ENCODE data around the gene ZNF618. TPM values are rescaled to one million over a fixed set of nuclear protein-coding genes. Genes with fewer than 3 reads are reported as not detected.

Gene ZNF618
- total RNA-seq, 2 experiments from 2014 or later = not detected

- intact Hi-C loops (cut with micrococcal nuclease; ENCODE audit: unreplicated experiment) = no loop called here
- H3K36me3 ChIP-seq (ENCODE audit: insufficient read depth, low read length) = no peaks in the 10 kb centered on the region
- CTCF ChIA-PET (ENCODE audit: unreplicated experiment) = no interaction called here
- H3K27ac ChIP-seq (ENCODE audit: low read depth, low read length, poor library complexity, severe bottlenecking) = no peak overlapping the region
- POLR2A ChIA-PET = no interaction called here
- no peak overlapping the region for H3K4me2 ChIP-seq (ENCODE audit: low read length)
- DNase-seq (ENCODE audit: low spot score) = no peak
- no peak overlapping the region for H3K4me3 ChIP-seq (ENCODE audit: low read depth, low read length, poor library complexity, severe bottlenecking)
- no peaks in the 10 kb centered on the region for H3K4me1 ChIP-seq (ENCODE audit: insufficient read depth, low read length, poor library complexity, severe bottlenecking)
- no peaks in the 10 kb centered on the region for H3K79me2 ChIP-seq (ENCODE audit: insufficient read depth, low read depth, low read length)
- TF ChIP-seq EZH2phosphoT487 (IDR thresholded peaks at IDR 0.05; ENCODE audit: borderline replicate concordance, low read depth, low read length) (no peak), CTCF (conservative IDR thresholded peaks at IDR 0.05; ENCODE audit: low read length) (no peak)
- H4K20me1 ChIP-seq (ENCODE audit: insufficient read depth, low read length) = no peaks in the 10 kb centered on the region
- no peaks in the 10 kb centered on the region for H3K9me3 ChIP-seq (ENCODE audit: low read length)
- no peaks in the 10 kb centered on the region for H3K9me2 ChIP-seq (ENCODE audit: insufficient read depth, low read length)
- no peak overlapping the region for H2AFZ ChIP-seq (ENCODE audit: low read length)
- BruUV-seq (replicated peaks) = no TSS peak
These were observed 20.6 kb downstream of the ZNF618 start for GRCh38 chr9:113896713-113897112.

- no peak overlapping the region for H3K4me2 ChIP-seq (ENCODE audit: low read length)
- no peaks in the 10 kb centered on the region for H3K9me3 ChIP-seq (ENCODE audit: low read length)
- no peaks in the 10 kb centered on the region for H4K20me1 ChIP-seq (ENCODE audit: insufficient read depth, low read length)
- H3K4me3 ChIP-seq (ENCODE audit: low read depth, low read length, poor library complexity, severe bottlenecking) = no peak overlapping the region
- TF ChIP-seq EZH2phosphoT487 (IDR thresholded peaks at IDR 0.05; ENCODE audit: borderline replicate concordance, low read depth, low read length) (no peak), CTCF (conservative IDR thresholded peaks at IDR 0.05; ENCODE audit: low read length) (no peak)
- no TSS peak for BruUV-seq (replicated peaks)
- ChIA-PET CTCF (ENCODE audit: unreplicated experiment) (no interaction called here), POLR2A (no interaction called here)
- no peaks in the 10 kb centered on the region for H3K4me1 ChIP-seq (ENCODE audit: insufficient read depth, low read length, poor library complexity, severe bottlenecking)
- H3K9me2 ChIP-seq (ENCODE audit: insufficient read depth, low read length) = no peaks in the 10 kb centered on the region
- no peak for DNase-seq (ENCODE audit: low spot score)
- no peaks in the 10 kb centered on the region for H3K36me3 ChIP-seq (ENCODE audit: insufficient read depth, low read length)
- intact Hi-C loops (cut with micrococcal nuclease; ENCODE audit: unreplicated experiment) = no loop called here
- H3K27ac ChIP-seq (ENCODE audit: low read depth, low read length, poor library complexity, severe bottlenecking) = no peak overlapping the region
- no peak overlapping the region for H2AFZ ChIP-seq (ENCODE audit: low read length)
- H3K79me2 ChIP-seq (ENCODE audit: insufficient read depth, low read depth, low read length) = no peaks in the 10 kb centered on the region
These were observed 22.0 kb downstream of the ZNF618 start for GRCh38 chr9:113898151-113898550.

- CTCF ChIA-PET (ENCODE audit: unreplicated experiment) = no interaction called here
- no peak overlapping the region for H3K27ac ChIP-seq (ENCODE audit: low read depth, low read length, poor library complexity, severe bottlenecking)
- intact Hi-C loops (cut with micrococcal nuclease; ENCODE audit: unreplicated experiment) = no loop called here
- H3K79me2 ChIP-seq (ENCODE audit: insufficient read depth, low read depth, low read length) = no peaks in the 10 kb centered on the region
- H3K4me1 ChIP-seq (ENCODE audit: insufficient read depth, low read length, poor library complexity, severe bottlenecking) = no peaks in the 10 kb centered on the region
- no peaks in the 10 kb centered on the region for H3K9me2 ChIP-seq (ENCODE audit: insufficient read depth, low read length)
- TF ChIP-seq CTCF (conservative IDR thresholded peaks at IDR 0.05; ENCODE audit: low read length) (no peak), EZH2phosphoT487 (IDR thresholded peaks at IDR 0.05; ENCODE audit: borderline replicate concordance, low read depth, low read length) (no peak)
- no peak overlapping the region for H2AFZ ChIP-seq (ENCODE audit: low read length)
- no peaks in the 10 kb centered on the region for H3K9me3 ChIP-seq (ENCODE audit: low read length)
- H4K20me1 ChIP-seq (ENCODE audit: insufficient read depth, low read length) = no peaks in the 10 kb centered on the region
- no peak overlapping the region for H3K4me3 ChIP-seq (ENCODE audit: low read depth, low read length, poor library complexity, severe bottlenecking)
- H3K36me3 ChIP-seq (ENCODE audit: insufficient read depth, low read length) = no peaks in the 10 kb centered on the region
- no peak overlapping the region for H3K4me2 ChIP-seq (ENCODE audit: low read length)
- POLR2A ChIA-PET = no interaction called here
- DNase-seq (ENCODE audit: low spot score) = no peak
- no TSS peak for BruUV-seq (replicated peaks)
These were observed 22.5 kb downstream of the ZNF618 start for GRCh38 chr9:113898596-113898995.
